ENCODE results near the gene GCHFR. TPM values are rescaled to one million over a fixed set of nuclear protein-coding genes. Genes with fewer than 3 reads are reported as not detected.
A peak's percentile ranks its signal among the peaks of the same experiment; 100 is the strongest.

GCHFR gene
- total and polyA plus RNA-seq, 10 of the 15 experiments (the other 5 are each of a cell fraction or from before 2014, with no cell fraction given), result 10.5 to 94.0 (median 35.3) TPM

- TF ChIP-seq CEBPZ (IDR thresholded peaks at IDR 0.05; ENCODE audit: low read depth, low read length) (no peak), HDGF (IDR thresholded peaks at IDR 0.05) (no peak), PKNOX1 (IDR thresholded peaks at IDR 0.05) (peak; percentile 92), NFYA (IDR thresholded peaks at IDR 0.05; ENCODE audit: borderline replicate concordance, low read depth, low read length) (no peak)
Measured at GRCh38 chr15:40763801-40764628, at the start of gene GCHFR (continued).

GRCh38 chr15:40714144-40714543, 49.7 kb upstream of the GCHFR start:
- H2AFZ ChIP-seq (ENCODE audit: control insufficient read depth, low read depth, low read length), result no peak overlapping the region
- no peak for DNase-seq (ENCODE audit: low read depth, low spot score)
- no peaks in the 10 kb centered on the region for H4K20me1 ChIP-seq (ENCODE audit: control insufficient read depth, insufficient read depth)
- H3K27me3 ChIP-seq (replicated peaks in 1 of 2; ENCODE audit: control insufficient read depth in 2 of 2, insufficient read depth in 2 of 2, low read length in 1 of 2), result no peaks in the 10 kb centered on the region
- POLR2A ChIA-PET, result interaction anchor here (0.6 to 1.7 kb wide), 3 partner anchors 19 to 677 kb away, joined by 4 to 7 read pairs (median 4); partner anchors contain the start of gene RAD51
- BruUV-seq (replicated peaks), result no TSS peak
- H3K4me3 ChIP-seq, result no peak overlapping the region
- intact Hi-C loops (cut with micrococcal nuclease; ENCODE audit: unreplicated experiment), result no loop called here
- H3K4me1 ChIP-seq (ENCODE audit: control insufficient read depth, insufficient read depth, low read length), result no peaks in the 10 kb centered on the region
- H3K36me3 ChIP-seq (ENCODE audit: control insufficient read depth in 2 of 2, insufficient read depth in 2 of 2, low read length in 1 of 2), result peaks cover 3 to 18% of the 10 kb centered on the region in 2 experiments; a peak in 2 of 4 replicates
- FAIRE-seq, result no peak
- H3K79me2 ChIP-seq (ENCODE audit: control insufficient read depth, insufficient read depth, low read length), result no peaks in the 10 kb centered on the region
- H3K9ac ChIP-seq (ENCODE audit: control insufficient read depth, insufficient read depth, low read length), result no peak overlapping the region
- RAD21 ChIA-PET (ENCODE audit: unreplicated experiment), result no interaction called here
- in situ Hi-C loops (cut with MboI), result no loop called here
- no peak overlapping the region for H3K4me2 ChIP-seq (ENCODE audit: control insufficient read depth, insufficient read depth)
- H3K27ac ChIP-seq (ENCODE audit: control insufficient read depth, insufficient read depth), result no peak overlapping the region
- ATAC-seq, result no peak
- CTCF ChIA-PET, result interaction anchor here (0.7 to 0.9 kb wide), 2 partner anchors 20 to 194 kb away, joined by 3 read pairs; no protein-coding TSS in a partner anchor
- H3K9me3 ChIP-seq (replicated peaks; ENCODE audit: control insufficient read depth, insufficient read depth, low read length), result no peaks in the 10 kb centered on the region
- 73% methylated on average over 2 of the region's 2 CpGs for WGBS (ENCODE audit: insufficient coverage, insufficient replicate concordance, low lambda C conversion rate, missing lambda C conversion rate)
- SMC1A ChIA-PET (ENCODE audit: uncharacterized antibody, unreplicated experiment), result interaction anchor here (1.2 to 2.2 kb wide), 4 partner anchors 9 to 68 kb away, joined by 3 to 6 read pairs (median 4); no protein-coding TSS in a partner anchor
- TF ChIP-seq BACH1 (IDR thresholded peaks at IDR 0.05; ENCODE audit: borderline replicate concordance), result no peak
- TF ChIP-seq RUNX3 (IDR thresholded peaks at IDR 0.05; ENCODE audit: low read length), result no peak
- TF ChIP-seq SUPT20H (IDR thresholded peaks at IDR 0.05; ENCODE audit: borderline replicate concordance, control insufficient read depth, low read depth, low read length), result no peak
- TF ChIP-seq MTA2 (IDR thresholded peaks at IDR 0.05; ENCODE audit: low read depth), result no peak
- TF ChIP-seq NFXL1 (IDR thresholded peaks at IDR 0.05; ENCODE audit: borderline replicate concordance), result no peak
- no peak for TF ChIP-seq USF2 (IDR thresholded peaks at IDR 0.05; ENCODE audit: borderline replicate concordance, low read depth, low read length)
- no peak for TF ChIP-seq REST (IDR thresholded peaks at IDR 0.05; ENCODE audit: low read depth, low read length)
- no peak for TF ChIP-seq ASH2L (IDR thresholded peaks at IDR 0.05; ENCODE audit: borderline replicate concordance, low read depth)
- TF ChIP-seq LARP7 (IDR thresholded peaks at IDR 0.05), result no peak
